ENCODE measurements around the gene HSFX4. TPM values are rescaled to one million over a fixed set of nuclear protein-coding genes. Genes with fewer than 3 reads are reported as not detected.

The HSFX4 gene
- total and polyA plus RNA-seq, 9 of the 15 experiments (the other 6 are each of a cell fraction or from before 2014, with no cell fraction given): 0.10 to 0.24 (median 0.14) TPM; not detected in 6

GRCh38 chrX:149939905-149940673 lies 10.7 kb downstream of the HSFX4 start (continued):
- TF ChIP-seq CHD7 (IDR thresholded peaks at IDR 0.05; ENCODE audit: low read depth, low read length) (no peak), ZNF830 (CRISPR knock-in tag; IDR thresholded peaks at IDR 0.05) (no peak), THAP7 (CRISPR knock-in tag; IDR thresholded peaks at IDR 0.05) (no peak), BRCA1 (IDR thresholded peaks at IDR 0.05) (no peak), BRCA1 (CRISPR knock-in tag; IDR thresholded peaks at IDR 0.05) (no peak), KLF16 (IDR thresholded peaks at IDR 0.05) (no peak), MTA3 (IDR thresholded peaks at IDR 0.05; ENCODE audit: borderline replicate concordance) (peak; percentile 12; the same call in 1 of the 2 replicates), COPS2 (conservative IDR thresholded peaks at IDR 0.05) (no peak), GABPB2 (CRISPR knock-in tag; conservative IDR thresholded peaks at IDR 0.05) (no peak), ZNF592 (IDR thresholded peaks at IDR 0.05) (no peak), ZNF561 (CRISPR knock-in tag; conservative IDR thresholded peaks at IDR 0.05) (no peak), KAT7 (CRISPR knock-in tag; IDR thresholded peaks at IDR 0.05; ENCODE audit: borderline replicate concordance) (no peak)

Data from K562 (cell line).